Glutamatergic neuron (in vitro differentiated cells): ENCODE measurements around the gene SARDH. TPM values are rescaled to one million over a fixed set of nuclear protein-coding genes. Genes with fewer than 3 reads are reported as not detected.

Experiments used
- DNase-seq: peaks from one replicate; pipeline ENCODE4 v3.0.0; 2022
- H3K27ac Mint-ChIP-seq: one replicate; pipeline ENCODE4 v1.8.0; 2020; ENCODE audit warnings: mild to moderate bottlenecking, mixed read lengths, inconsistent platforms; ENCODE audit not compliant: unreplicated experiment
- H3K27me3 Mint-ChIP-seq: one replicate; pipeline ENCODE4 v1.8.0; 2020; ENCODE audit warnings: mild to moderate bottlenecking, moderate library complexity, mixed read lengths, inconsistent platforms; ENCODE audit not compliant: unreplicated experiment
- H3K36me3 Mint-ChIP-seq: one replicate; pipeline ENCODE4 v1.8.0; 2020; ENCODE audit warnings: mild to moderate bottlenecking, mixed read lengths, inconsistent platforms; ENCODE audit not compliant: unreplicated experiment
- H3K4me1 Mint-ChIP-seq: one replicate; pipeline ENCODE4 v1.8.0; 2020; ENCODE audit warnings: mild to moderate bottlenecking, low read depth, mixed read lengths, inconsistent platforms; ENCODE audit not compliant: unreplicated experiment
- H3K4me3 Mint-ChIP-seq: one replicate; pipeline ENCODE4 v1.8.0; 2020; ENCODE audit warnings: mild to moderate bottlenecking, mixed read lengths, inconsistent platforms; ENCODE audit not compliant: unreplicated experiment
- H3K9me3 Mint-ChIP-seq: one replicate; pipeline ENCODE4 v1.8.0; 2020; ENCODE audit warnings: mild to moderate bottlenecking, moderate library complexity, mixed read lengths, inconsistent platforms; ENCODE audit not compliant: unreplicated experiment
- total RNA-seq: library from RNA; stranded (reverse); fragmentation: NEBNext Ultra II Directional; extraction: Animal tissue kit (Norgen Biotek cat#: 25700); gene quantifications from one replicate; pipeline ENCODE4 v1.2.1, GENCODE V29; 2021; ENCODE audit not compliant: unreplicated experiment
- TF ChIP-seq, protein P1 (sequence below): fragments of 200-600 bp; sonication (generic); IDR thresholded peaks from one replicate; pipeline ENCODE4 v1.5.0; 2021; ENCODE audit not compliant: partially characterized antibody, unreplicated experiment

Gene SARDH
- total RNA-seq, 1 donor from 2014 or later: 2.0 TPM

DNA sequence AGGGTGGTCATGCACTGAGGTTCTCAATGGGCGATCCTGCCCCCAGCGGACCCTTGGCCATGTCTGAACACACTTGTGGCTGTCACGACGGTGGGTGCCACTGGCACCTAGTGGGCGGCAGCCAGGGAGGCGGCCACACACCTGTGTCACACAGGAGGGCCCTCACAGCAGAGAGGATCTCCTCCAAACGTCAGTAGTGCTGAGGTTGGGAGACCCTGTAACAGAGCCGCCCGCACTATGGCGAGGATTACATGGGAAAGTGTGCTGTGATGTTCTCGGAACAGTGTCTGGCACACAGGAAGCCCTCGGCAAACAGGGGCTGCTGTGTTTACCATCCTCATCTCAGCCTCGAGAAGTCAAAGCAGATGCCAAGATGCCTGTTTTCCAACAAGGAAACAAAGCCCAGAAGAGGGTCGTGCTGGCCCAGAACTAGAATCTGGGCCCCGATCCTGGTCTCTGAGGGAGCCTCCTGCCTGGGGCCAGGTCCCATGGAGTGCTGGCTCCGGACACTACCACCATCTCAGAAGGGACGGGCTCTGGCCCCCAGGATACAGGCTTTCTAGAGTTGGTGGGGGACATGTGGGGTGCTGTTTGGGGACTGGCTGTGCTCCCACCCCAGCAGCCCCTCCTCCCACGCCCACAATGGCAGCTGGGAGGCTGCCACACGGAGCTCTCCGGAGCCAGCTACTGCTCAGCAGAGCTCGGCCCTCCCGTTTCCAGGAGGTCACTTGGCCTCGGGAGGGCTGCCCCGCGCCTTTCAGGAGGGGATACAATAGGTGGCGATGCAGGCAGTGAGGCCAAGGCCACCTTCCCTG is 53.8 kb downstream of the SARDH start:
- peak overlapping the region; percentile 20 for H3K4me3 Mint-ChIP-seq
- H3K36me3 Mint-ChIP-seq: no peaks in the 10 kb centered on the region
- DNase-seq: peak; percentile 15
- peaks cover 19% of the 10 kb centered on the region for H3K4me1 Mint-ChIP-seq
- TF ChIP-seq, protein P1, sequence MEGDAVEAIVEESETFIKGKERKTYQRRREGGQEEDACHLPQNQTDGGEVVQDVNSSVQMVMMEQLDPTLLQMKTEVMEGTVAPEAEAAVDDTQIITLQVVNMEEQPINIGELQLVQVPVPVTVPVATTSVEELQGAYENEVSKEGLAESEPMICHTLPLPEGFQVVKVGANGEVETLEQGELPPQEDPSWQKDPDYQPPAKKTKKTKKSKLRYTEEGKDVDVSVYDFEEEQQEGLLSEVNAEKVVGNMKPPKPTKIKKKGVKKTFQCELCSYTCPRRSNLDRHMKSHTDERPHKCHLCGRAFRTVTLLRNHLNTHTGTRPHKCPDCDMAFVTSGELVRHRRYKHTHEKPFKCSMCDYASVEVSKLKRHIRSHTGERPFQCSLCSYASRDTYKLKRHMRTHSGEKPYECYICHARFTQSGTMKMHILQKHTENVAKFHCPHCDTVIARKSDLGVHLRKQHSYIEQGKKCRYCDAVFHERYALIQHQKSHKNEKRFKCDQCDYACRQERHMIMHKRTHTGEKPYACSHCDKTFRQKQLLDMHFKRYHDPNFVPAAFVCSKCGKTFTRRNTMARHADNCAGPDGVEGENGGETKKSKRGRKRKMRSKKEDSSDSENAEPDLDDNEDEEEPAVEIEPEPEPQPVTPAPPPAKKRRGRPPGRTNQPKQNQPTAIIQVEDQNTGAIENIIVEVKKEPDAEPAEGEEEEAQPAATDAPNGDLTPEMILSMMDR: no peak
- peaks cover 6% of the 10 kb centered on the region for H3K9me3 Mint-ChIP-seq
- H3K27me3 Mint-ChIP-seq: peaks cover 3% of the 10 kb centered on the region
- H3K27ac Mint-ChIP-seq: peak overlapping the region; percentile 22

DNA sequence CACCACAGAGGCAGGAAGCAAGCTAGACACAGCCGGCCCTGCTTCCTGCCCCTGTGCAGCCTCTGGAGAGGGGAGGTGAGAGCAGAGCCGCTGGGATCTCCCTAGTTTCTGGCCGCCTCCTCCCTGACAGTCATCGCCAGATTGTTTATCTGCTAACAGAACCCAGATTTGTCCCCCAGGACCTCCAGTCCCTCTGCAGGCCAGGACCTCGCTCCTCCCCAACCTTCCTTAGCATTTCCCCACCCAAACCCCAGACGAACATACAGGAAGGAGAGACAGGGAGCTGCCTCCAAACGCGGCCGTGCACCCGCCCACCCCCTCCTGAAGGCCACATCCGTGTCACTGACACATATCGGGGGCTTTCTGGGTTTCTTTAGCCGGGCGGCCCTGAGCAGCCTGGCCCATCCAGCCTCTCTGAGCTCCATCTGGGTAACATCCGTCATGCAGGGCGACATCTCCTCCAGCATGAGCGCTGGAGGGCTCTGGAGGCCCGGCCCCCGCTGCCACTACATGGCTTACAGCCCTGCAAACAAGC is 54.5 kb downstream of the SARDH start:
- TF ChIP-seq, protein P1: no peak

DNA sequence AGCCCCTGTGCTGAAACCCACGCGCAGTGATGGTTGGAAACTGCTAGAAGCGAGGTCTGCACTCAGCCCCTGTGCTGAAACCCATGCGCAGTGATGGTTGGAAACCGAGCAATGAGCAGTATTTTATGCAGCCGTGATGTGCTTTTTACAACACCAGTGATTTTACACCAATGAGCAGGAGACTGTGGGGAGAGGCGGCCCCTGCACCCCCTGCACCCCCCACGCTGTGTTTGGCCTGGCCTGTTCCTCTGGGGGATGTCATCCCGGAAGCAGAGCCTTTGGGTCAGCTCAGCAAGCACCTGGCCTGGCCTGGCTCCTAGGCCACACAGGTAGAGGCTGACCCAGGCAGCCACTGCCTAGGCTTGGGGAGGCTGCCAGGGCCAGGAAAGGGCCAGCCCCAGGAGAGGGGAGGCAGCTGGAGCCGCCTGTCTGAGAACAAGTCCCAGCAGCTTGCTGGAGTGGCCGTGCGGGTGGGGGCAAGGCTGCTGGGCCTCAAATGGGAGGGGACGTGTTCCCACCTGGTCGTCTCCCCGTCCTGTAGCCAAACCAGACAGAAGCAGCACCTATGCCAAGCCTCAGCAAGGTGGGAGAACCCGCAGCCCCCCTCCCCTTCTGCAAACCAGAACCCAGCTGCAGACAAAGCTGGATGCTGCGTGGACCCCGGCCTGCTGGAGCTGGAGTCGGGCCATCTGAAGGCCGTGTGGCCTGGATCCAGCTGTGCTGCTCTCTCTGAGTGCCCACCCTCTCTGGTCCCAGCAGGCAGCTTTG is 55.1 kb downstream of the SARDH start:
- peaks cover 6% of the 10 kb centered on the region for H3K9me3 Mint-ChIP-seq
- H3K27ac Mint-ChIP-seq: peak overlapping the region; percentile 53
- TF ChIP-seq, protein P1: no peak
- DNase-seq: peak; percentile 50
- no peaks in the 10 kb centered on the region for H3K36me3 Mint-ChIP-seq
- H3K4me3 Mint-ChIP-seq: no peak overlapping the region
- peaks cover 25% of the 10 kb centered on the region for H3K4me1 Mint-ChIP-seq
- H3K27me3 Mint-ChIP-seq: peaks cover 3% of the 10 kb centered on the region

More for the DNA sequence above, 54.5 kb downstream of the SARDH start:
- Mint-ChIP-seq H3K9me3 (peaks cover 6% of the 10 kb centered on the region), H3K27me3 (peaks cover 3% of the 10 kb centered on the region), H3K4me3 (peak overlapping the region; percentile 67), H3K27ac (peak overlapping the region; percentile 53), H3K36me3 (no peaks in the 10 kb centered on the region), H3K4me1 (peaks cover 25% of the 10 kb centered on the region)
- peak; percentile 46 for DNase-seq

DNA sequence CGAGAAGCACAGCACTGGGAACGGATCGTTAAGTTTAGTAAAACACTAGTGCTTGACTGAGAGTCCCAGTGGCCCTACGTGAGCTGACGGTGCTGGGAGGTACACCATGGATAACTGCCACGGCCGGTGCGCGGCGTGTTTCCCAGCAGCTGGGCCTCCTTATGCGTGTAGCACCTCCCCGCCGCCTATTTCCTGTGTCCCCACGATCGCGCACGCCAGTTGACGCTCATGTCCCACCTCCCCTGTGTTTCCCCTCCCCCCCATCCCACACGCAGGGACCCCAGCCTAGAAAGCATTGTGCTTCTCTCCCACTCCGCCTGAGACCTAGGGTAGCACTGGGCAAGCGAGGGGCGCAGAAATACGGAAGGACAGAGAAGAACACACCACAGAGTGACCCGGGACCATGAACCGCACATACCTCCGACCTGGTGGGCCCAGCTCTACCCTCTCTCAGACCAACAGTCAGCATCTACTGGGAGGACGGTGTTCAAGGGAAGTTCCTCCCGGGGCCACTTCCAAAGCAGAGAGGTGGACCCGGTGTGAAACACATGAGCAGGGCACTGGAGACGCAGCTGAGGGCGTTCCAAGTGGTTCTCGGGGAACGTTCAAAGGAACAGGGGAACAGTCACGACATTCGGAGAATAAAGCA is 56.4 kb downstream of the SARDH start:
- TF ChIP-seq, protein P1: no peak
- H3K27ac Mint-ChIP-seq: peak overlapping the region; percentile 28
- DNase-seq: peak; percentile 6
- peaks cover 4% of the 10 kb centered on the region for H3K9me3 Mint-ChIP-seq
- peaks cover 23% of the 10 kb centered on the region for H3K4me1 Mint-ChIP-seq
- H3K27me3 Mint-ChIP-seq: peaks cover 3% of the 10 kb centered on the region
- no peaks in the 10 kb centered on the region for H3K36me3 Mint-ChIP-seq
- H3K4me3 Mint-ChIP-seq: no peak overlapping the region
